Mesendoderm (in vitro differentiated cells): ENCODE data around the gene SYTL3.
"Not testable (repeated sequence)": the region's sequence is repeated elsewhere in the genome, so short reads cannot be mapped to it uniquely, and the experiment has no call there.

Experiments used
- DNase-seq: peaks from one replicate; pipeline ENCODE4 v3.0.0; 2013
- H2AK5ac ChIP-seq: 2 replicates; pipeline ENCODE4 v1.6.1; 2013; ENCODE audit warnings: low read length, inconsistent platforms
- H2BK120ac ChIP-seq: 2 replicates; pipeline ENCODE4 v1.6.1; 2013; ENCODE audit warnings: low read depth, mild to moderate bottlenecking, low read length, moderate library complexity, mixed read lengths
- H2BK15ac ChIP-seq: replicated peaks from 2 replicates; pipeline ENCODE4 v1.6.1; 2013; ENCODE audit warnings: low read depth, mild to moderate bottlenecking, moderate library complexity
- H2BK5ac ChIP-seq: 2 replicates; pipeline ENCODE4 v1.6.1; 2013; ENCODE audit warnings: low read length, inconsistent platforms
- H3K18ac ChIP-seq: 2 replicates; pipeline ENCODE4 v1.6.1; 2013; ENCODE audit warnings: mild to moderate bottlenecking, low read length, mixed read lengths
- H3K23ac ChIP-seq: one replicate; pipeline ENCODE4 v1.6.1; 2013; ENCODE audit warnings: low read length
- H3K27ac ChIP-seq: 2 replicates; pipeline ENCODE4 v1.5.1; 2013; ENCODE audit warnings: low read depth, mild to moderate bottlenecking, inconsistent platforms, low read length, moderate library complexity
- H3K27me3 ChIP-seq: 2 replicates; pipeline ENCODE4 v1.6.1; 2013; ENCODE audit warnings: low read length, control low read depth, mild to moderate bottlenecking, inconsistent platforms; ENCODE audit not compliant: insufficient read depth, poor library complexity
- H3K36me3 ChIP-seq: 2 replicates; pipeline ENCODE4 v1.6.1; 2013; ENCODE audit warnings: low read length, inconsistent platforms; ENCODE audit not compliant: control insufficient read depth, insufficient read depth
- H3K4ac ChIP-seq: one replicate; pipeline ENCODE4 v1.6.1; 2013; ENCODE audit warnings: low read depth, mild to moderate bottlenecking, low read length, moderate library complexity
- H3K4me1 ChIP-seq: 2 replicates; pipeline ENCODE4 v1.6.1; 2013; ENCODE audit warnings: low read depth, low read length, inconsistent platforms; ENCODE audit not compliant: control insufficient read depth
- H3K4me2 ChIP-seq: 2 replicates; pipeline ENCODE4 v1.6.1; 2013; ENCODE audit warnings: low read length
- H3K4me3 ChIP-seq: 2 replicates; pipeline ENCODE4 v1.5.1; 2013; ENCODE audit warnings: mild to moderate bottlenecking, low read length
- H3K56ac ChIP-seq: one replicate; pipeline ENCODE4 v1.6.1; 2013; ENCODE audit warnings: low read length
- H3K79me1 ChIP-seq: 2 replicates; pipeline ENCODE4 v1.6.1; 2013; ENCODE audit warnings: low read length, inconsistent platforms
- H3K79me2 ChIP-seq: 2 replicates; pipeline ENCODE4 v1.6.1; 2013; ENCODE audit warnings: mild to moderate bottlenecking, low read length; ENCODE audit not compliant: control insufficient read depth, insufficient read depth
- H3K9ac ChIP-seq: 2 replicates; pipeline ENCODE4 v1.6.1; 2013; ENCODE audit warnings: low read length, inconsistent platforms
- H4K5ac ChIP-seq: one replicate; pipeline ENCODE4 v1.6.1; 2013; ENCODE audit warnings: low read length
- H4K8ac ChIP-seq: one replicate; pipeline ENCODE4 v1.6.1; 2013; ENCODE audit warnings: low read depth, mild to moderate bottlenecking, control low read depth, low read length, moderate library complexity
- WGBS: extraction: QIAGEN DNeasy Blood & Tissue Kit; methylation state at CpG from one replicate; pipeline ENCODE4 v1.1.7; 2013; ENCODE audit warnings: low lambda C conversion rate, missing lambda C conversion rate; ENCODE audit not compliant: insufficient coverage; ENCODE audit errors: extremely low coverage; 5-methylcytosine and 5-hydroxymethylcytosine counted together

Gene SYTL3

DNA sequence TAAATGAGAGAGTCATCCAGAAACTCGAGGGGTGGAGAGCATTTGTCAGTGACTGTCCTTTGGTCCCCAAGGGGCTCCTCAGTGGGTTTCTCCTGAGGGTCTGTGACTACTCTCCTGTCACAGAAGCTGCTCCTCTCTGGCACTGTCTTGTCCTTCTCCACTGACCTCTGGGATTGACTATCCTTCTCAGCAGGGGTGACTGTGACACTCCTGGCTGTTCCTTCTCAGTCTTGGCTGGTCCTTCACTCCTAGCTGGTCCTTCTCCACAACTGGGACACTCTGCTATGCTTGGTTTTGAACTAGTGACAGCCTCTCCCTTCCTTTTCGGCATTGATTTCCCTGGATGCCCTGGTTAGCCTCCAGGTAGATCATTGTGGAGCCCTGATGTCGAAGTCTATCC is 38.8 kb upstream of the SYTL3 start:
- H3K36me3 ChIP-seq: peaks cover 1% of the 10 kb centered on the region

DNA sequence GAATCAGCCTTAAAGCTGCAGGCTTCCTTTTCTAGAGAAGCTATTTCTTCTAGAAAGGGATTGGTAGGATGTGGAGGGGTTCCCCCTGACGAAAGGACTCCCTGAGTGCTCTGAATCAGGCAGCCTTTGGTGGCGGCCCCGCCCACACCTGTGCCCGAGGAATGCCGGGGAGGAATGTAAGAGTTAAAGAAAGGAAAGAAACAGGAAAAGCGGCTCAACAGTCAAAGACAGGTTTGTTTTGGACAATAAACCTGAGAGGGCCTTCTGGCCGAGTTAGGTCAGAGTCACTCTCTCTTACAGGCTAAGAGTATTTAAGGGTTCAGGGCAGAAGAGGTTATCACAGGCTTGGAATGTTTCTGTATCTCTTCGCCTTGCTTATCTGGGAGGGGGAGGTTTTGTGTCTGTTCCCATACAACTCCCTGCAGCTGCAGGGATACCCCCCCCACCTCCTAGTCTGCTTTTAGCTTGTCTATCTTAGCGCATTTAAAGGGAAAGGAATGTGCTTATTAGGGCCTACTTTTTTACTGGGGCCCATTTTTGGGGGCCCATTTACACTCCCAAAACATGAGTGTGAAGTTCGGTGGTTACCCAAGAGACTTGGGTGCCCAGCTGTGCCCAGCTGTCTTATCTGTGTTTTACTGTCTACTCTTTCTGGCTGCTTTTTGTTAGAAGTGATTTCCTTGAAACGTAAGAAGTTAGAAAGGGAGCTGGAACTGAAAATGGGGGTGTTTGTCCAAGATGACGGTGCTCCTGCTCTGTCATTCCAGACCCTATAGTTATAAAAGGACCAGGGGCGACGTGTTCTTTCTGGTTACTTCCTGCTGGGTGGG is 38.1 kb upstream of the SYTL3 start:
- Histone ChIP-seq H3K27ac (peak overlapping the region; percentile 69), H2AK5ac (no peak overlapping the region), H3K79me1 (no peaks in the 10 kb centered on the region), H3K27me3 (no peaks in the 10 kb centered on the region), H3K4ac (peak overlapping the region; percentile 43), H3K36me3 (peaks cover 1% of the 10 kb centered on the region), H2BK5ac (peak overlapping the region; percentile 77), H3K79me2 (no peaks in the 10 kb centered on the region), H3K4me3 (no peak overlapping the region), H3K56ac (peak overlapping the region; percentile 26), H3K23ac (no peak overlapping the region), H4K8ac (no peak overlapping the region), H2BK120ac (peak overlapping the region; percentile 95), H4K5ac (no peak overlapping the region), H3K9ac (peak overlapping the region; percentile 31), H2BK15ac (no peak overlapping the region), H3K4me1 (peaks cover 12% of the 10 kb centered on the region), H3K18ac (peak overlapping the region; percentile 91), H3K4me2 (peak overlapping the region; percentile 11)
- peak; percentile 96 for DNase-seq
- no CpG with 5 or more reads among the region's 14 CpGs for WGBS

More for the DNA sequence above, 38.8 kb upstream of the SYTL3 start:
- Histone ChIP-seq H3K56ac (peak overlapping the region; percentile 26), H3K4ac (no peak overlapping the region), H3K4me2 (peak overlapping the region; percentile 0), H3K79me1 (no peaks in the 10 kb centered on the region), H4K8ac (no peak overlapping the region), H4K5ac (no peak overlapping the region), H3K79me2 (no peaks in the 10 kb centered on the region), H2BK120ac (no peak overlapping the region), H2BK15ac (no peak overlapping the region), H3K4me1 (peaks cover 12% of the 10 kb centered on the region), H2AK5ac (peak overlapping the region; percentile 1), H3K27me3 (no peaks in the 10 kb centered on the region), H3K27ac (peak overlapping the region; percentile 69), H2BK5ac (peak overlapping the region; percentile 77), H3K9ac (peak overlapping the region; percentile 10), H3K23ac (no peak overlapping the region), H3K18ac (peak overlapping the region; percentile 72), H3K4me3 (no peak overlapping the region)
- DNase-seq: no peak
- WGBS: no CpG with 5 or more reads among the region's 3 CpGs

DNA sequence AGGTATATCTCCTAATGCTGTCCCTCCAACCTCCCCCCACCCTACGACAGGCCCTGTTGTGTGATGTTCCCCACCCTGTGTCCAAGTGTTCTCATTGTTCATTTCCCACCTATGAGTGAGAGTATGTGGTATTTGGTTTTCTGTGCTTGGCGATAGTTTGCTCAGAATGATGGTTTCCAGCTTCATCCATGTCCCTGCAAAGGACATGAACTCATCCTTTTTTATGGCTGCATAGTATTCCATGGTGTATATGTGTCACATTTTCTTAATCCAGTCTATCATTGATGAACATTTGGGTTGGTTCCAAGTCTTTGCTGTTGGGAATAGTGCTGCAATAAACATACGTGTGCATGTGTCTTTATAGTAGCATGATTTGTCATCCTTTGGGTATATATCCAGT is 35.2 kb upstream of the SYTL3 start:
- not testable (repeated sequence) for H3K79me1 ChIP-seq, H4K8ac ChIP-seq, H2BK15ac ChIP-seq, H2BK120ac ChIP-seq, H3K18ac ChIP-seq, H3K36me3 ChIP-seq, H3K56ac ChIP-seq, H3K79me2 ChIP-seq, H3K4me2 ChIP-seq, H3K27me3 ChIP-seq, H2BK5ac ChIP-seq, H3K4me3 ChIP-seq, H3K27ac ChIP-seq, H3K9ac ChIP-seq, DNase-seq, H2AK5ac ChIP-seq, H3K23ac ChIP-seq, H3K4ac ChIP-seq, H4K5ac ChIP-seq
- peaks cover 12% of the 10 kb centered on the region for H3K4me1 ChIP-seq
- no CpG with 5 or more reads among the region's 3 CpGs for WGBS

DNA sequence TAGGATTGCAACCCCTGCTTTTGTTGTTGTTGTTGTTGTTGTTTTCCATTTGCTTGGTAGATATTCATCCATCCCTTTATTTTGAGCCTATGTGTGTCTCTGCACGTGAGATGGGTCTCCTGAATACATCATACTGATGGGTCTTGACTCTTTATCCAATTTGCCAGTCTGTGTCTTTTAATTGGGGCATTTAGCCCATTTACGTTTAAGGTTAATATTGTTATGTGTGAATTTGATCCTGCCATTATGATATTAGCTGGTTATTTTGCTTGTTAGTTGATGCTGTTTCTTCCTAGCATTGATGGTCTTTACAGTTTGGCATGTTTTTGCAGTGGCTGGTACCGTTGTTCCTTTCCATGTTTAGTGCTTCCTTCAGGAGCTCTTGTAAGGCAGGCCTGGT is 31.6 kb upstream of the SYTL3 start:
- H2BK5ac ChIP-seq, DNase-seq: not testable (repeated sequence)

DNA sequence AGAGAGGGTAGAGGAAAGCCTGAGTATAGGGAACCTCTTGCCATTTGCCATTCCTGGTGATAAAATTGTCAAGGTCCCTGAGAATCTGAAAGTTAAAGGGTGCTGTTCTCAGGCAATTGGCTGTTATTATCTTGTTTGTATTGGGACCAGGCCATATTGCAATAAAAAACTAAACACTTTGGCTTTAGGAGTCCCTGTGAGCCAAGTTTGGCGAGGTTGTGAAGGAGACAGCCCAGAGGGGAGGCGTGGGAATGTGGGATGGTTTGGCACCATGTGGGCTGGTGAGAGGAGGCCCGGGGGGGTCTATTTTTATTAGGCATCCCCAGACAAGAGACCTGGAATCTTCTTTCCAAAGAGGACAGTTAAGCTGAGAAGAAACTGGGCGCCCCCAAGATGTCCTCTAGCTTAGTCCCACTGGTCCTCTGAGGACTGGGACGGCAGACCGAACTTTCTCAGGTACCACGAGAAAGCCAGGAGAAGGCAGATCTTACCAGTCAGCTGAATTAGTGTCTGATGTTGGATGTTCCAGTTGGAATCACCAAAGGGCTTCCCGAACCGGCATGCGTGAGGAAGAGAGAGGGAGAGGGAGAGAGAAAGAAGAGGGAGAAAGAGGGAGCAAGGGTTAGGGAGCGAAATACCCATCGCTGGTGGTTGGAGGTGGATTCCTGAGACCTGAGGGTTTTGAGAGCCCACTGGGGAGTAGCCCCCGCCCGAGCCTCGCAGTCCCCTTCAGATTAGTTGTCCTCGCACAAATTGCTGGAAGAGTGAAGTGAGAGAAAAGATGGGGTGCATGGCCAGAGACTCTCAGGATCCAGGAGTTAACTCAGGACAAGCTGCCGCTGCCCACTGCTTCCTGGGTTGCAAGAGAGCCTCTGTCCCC is 29.7 kb upstream of the SYTL3 start:
- Histone ChIP-seq H3K36me3 (peaks cover 4% of the 10 kb centered on the region), H3K56ac (no peak overlapping the region), H3K18ac (no peak overlapping the region), H2AK5ac (no peak overlapping the region), H4K5ac (no peak overlapping the region), H3K4me1 (no peaks in the 10 kb centered on the region), H3K79me2 (no peaks in the 10 kb centered on the region), H3K4me3 (no peak overlapping the region), H2BK120ac (no peak overlapping the region), H3K9ac (no peak overlapping the region), H3K4me2 (no peak overlapping the region), H3K4ac (no peak overlapping the region), H3K79me1 (no peaks in the 10 kb centered on the region), H2BK5ac (no peak overlapping the region), H2BK15ac (no peak overlapping the region), H3K23ac (no peak overlapping the region), H4K8ac (no peak overlapping the region), H3K27ac (no peak overlapping the region), H3K27me3 (no peaks in the 10 kb centered on the region)
- WGBS: no CpG with 5 or more reads among the region's 17 CpGs
- no peak for DNase-seq

More for the DNA sequence above, 31.6 kb upstream of the SYTL3 start:
- H3K27ac ChIP-seq, H3K18ac ChIP-seq, H3K27me3 ChIP-seq, H3K79me1 ChIP-seq, H2AK5ac ChIP-seq, H3K23ac ChIP-seq, H3K9ac ChIP-seq, H3K4me2 ChIP-seq, H3K4me3 ChIP-seq, H3K79me2 ChIP-seq, H3K56ac ChIP-seq, H2BK15ac ChIP-seq, H3K36me3 ChIP-seq, H2BK120ac ChIP-seq, H3K4ac ChIP-seq, H4K5ac ChIP-seq, H4K8ac ChIP-seq, H3K4me1 ChIP-seq: not testable (repeated sequence)
- no CpG with 5 or more reads among the region's 3 CpGs for WGBS
